ENCODE results near the gene ZNF534.
"Not testable (repeated sequence)": the region's sequence is repeated elsewhere in the genome, so short reads cannot be mapped to it uniquely, and the experiment has no call there.

ZNF534 gene

DNA sequence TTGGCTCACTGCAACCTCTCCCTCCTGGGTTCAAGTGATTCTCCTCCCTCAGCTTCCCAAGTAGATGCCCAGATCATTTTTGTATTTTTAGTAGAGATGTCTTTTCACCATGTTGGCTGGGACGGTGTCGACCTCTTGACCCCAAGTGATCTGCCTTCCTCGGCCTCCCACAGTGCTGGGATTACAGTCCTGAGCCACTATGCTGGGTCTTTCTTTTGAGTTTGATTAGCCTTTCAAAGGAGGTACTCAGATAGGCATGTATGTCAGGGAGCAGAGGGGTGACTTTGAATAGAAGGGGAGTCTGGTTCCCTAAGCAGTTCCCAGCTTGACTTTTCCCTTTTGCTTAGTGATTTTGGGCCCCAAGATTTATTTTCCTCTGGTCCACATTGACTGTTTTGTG is 71.5 kb downstream of the ZNF534 start:
- DNase-seq = not testable (repeated sequence)

DNA sequence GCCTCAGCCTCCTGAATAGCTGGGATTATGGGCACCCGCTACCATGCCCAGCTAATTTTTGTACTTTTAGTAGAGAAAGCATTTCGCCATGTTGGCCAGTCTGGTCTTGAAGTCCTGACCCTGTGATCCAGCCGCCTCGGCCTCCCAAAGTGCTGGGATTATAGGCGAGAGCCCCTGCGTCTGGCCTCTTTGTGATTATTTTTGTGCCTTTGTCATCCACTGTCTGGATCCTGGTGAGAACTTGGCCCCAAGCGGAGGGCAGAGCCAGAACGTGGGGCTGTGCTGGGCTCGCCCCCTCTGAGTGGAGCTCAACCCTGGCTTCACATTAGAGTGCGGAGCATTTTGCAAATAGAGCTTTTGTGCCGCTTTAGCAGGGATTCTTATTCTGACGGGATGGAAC is 72.0 kb downstream of the ZNF534 start:
- not testable (repeated sequence) for DNase-seq

All from NCI-H446 treated with DMSO at 0.1 percent for 48 hours (cell line).